ENCODE results near the gene SPATS2. TPM values are rescaled to one million over a fixed set of nuclear protein-coding genes. Genes with fewer than 3 reads are reported as not detected.
"Not testable (repeated sequence)": the region's sequence is repeated elsewhere in the genome, so short reads cannot be mapped to it uniquely, and the experiment has no call there.

The SPATS2 gene
- total RNA-seq, 1 donor from 2014 or later = 14.8 TPM

DNA sequence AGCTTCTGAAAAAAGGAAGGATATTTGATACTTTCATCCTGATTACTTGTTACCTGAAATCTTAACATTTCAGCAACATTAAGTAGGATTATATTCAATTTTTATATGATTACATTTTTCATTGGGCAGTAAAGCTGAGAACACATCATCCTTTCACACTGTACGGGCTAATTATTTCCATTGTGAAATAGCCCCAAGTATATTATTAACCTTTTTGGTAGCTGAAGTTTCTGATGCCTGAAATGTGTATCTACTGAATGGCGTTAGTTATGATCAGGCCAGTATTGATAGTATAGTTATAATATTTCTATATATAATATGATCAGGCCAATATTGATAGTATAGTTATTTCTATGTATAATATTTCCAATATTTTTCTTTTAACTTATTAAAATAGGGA lies 10.1 kb downstream of the SPATS2 start:
- DNase-seq (ENCODE audit: low spot score) (no peak), ATAC-seq (no peak)
- intact Hi-C loops (cut with DNase I) = no loop called here

- intact Hi-C loops (cut with DNase I); ATAC-seq; DNase-seq (ENCODE audit: low spot score): not testable (repeated sequence)
Observed at GRCh38 chr12:49380184-49380583, 12.9 kb downstream of the SPATS2 start.

DNA sequence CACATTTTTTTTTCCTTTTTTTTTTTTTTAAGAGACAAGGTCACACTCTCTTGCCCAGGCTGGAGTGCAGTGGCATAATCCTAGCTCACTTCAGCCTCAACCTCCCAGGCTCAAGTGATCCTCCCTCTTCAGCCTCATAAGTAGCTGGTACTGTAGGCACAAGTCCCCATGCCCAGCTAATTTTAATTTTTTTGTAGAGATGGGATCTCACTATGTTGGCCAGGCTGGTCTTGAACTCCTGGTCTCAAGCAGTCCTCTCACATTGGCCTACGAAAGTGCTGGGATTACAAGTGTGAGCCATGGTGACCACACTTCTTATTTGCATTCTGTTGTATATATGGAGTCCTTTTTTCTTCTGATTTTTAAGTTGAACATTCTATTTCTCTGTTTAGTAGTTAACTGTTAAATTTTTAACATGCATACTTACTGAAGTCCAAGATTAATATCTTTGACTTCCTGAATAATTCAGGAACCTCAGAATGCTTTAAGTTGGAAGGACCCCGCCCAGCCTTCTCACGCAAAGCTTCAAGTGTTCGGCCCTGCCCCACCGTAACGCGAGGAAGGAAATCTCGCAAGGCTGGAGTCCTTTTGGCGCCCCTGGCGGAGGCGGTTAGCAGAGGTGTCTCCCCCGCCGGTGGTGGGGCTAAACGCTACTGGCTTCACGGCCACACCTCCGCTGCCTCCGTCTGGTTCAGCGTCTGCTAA lies 21.6 kb downstream of the SPATS2 start:
- ATAC-seq (no peak), DNase-seq (ENCODE audit: low spot score) (peak; percentile 60)
- intact Hi-C loops (cut with DNase I) = no loop called here

DNA sequence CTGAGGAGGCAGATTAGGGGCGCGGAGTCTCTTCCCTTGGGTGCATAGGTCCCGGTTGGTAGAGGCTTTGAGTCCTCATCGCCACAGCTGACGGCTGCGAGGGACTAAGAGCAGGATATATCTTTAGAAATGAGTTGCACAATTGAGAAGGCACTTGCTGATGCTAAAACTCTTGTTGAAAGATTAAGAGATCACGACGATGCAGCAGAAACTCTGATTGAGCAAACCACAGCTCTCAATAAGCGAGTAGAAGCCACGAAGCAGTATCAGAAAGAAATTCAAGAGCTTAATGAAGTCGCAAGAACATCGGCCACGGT lies 22.1 kb downstream of the SPATS2 start:
- DNase-seq (ENCODE audit: low spot score) (no peak), ATAC-seq (no peak)
- intact Hi-C loops (cut with DNase I) = no loop called here

DNA sequence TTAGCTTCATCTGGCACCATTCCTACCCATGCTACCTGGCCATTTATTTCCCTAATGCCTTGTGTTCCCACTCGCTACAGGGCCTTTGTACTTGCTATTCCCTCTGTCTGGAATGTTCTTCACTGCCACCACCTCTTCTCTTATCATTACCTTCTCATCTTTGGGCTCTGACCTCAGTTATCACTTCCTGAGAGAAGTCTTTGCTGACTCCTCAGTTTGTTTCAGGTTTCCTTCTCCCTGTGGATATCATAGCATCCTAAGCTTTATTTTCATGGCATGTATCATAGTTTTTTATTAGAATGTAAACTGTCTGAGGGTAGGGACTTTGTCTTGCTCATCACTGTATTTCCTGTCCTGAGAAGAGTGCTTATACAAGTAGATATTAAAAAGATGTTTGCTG lies 29.7 kb downstream of the SPATS2 start:
- ATAC-seq = no peak
- intact Hi-C loops (cut with DNase I) = no loop called here
- no peak for DNase-seq (ENCODE audit: low spot score)

DNA sequence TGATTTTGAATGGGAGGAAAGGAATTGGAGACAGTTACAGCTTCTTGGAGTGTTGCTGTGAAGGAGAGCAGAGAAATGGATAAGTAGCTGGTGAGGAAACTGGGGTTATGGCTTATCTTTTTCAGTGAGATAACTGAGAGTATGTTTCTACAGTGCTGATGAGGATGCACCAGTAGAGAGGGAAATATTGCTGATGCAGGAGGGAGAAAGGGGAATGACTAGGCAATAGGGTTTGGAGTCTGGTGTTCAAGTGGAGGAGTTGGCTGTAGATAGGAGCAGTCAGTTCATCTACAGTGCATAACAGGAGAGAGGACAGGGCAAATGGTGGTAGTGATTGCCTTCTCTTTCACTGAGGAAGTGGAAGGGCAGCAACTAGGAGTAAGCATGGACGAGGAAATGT lies 33.0 kb downstream of the SPATS2 start:
- intact Hi-C loops (cut with DNase I) = no loop called here
- ATAC-seq (no peak), DNase-seq (ENCODE audit: low spot score) (no peak)

GRCh38 chr12:49403971-49404450 lies 36.7 kb downstream of the SPATS2 start:
- ATAC-seq = no peak
- intact Hi-C loops (cut with DNase I) = no loop called here
- no peak for DNase-seq (ENCODE audit: low spot score)

DNA sequence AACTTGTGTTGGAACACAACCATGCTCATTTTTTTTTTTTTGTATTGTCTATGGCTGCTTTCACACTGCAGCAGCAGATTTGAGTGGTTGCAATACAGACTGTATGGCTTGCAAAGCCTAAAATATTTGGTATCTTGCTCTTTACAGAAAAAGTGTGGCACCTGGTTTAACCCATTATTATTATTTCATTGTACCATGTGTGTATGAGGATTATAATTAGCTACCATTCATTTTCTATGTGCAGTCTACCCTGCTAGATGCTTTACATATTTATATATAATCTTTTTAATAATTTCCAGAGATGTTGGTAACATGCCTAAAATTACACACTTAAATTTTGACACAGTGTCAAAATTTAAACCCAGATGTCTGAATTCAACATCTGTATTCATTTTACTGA lies 37.7 kb downstream of the SPATS2 start:
- no peak for DNase-seq (ENCODE audit: low spot score)
- ATAC-seq = no peak
- intact Hi-C loops (cut with DNase I) = no loop called here

DNA sequence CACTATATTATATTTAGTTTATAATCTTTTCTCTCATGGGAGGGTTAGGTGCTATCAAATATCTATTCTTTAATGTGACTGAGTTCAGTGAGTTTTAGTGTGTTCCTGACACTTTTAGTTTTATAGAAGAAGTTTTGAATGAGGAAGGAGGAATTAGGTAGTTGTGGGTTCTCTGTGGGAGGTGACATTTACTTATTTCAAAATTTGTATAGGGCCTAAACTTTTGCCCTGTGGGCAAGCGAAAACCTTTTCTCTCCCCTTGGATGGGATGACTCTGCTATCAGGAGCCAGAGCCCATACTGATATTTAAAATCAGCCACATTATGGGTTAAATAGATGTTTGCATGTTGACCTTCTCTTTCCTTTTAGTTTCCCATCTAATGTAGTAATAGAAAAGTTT lies 43.6 kb downstream of the SPATS2 start:
- DNase-seq (ENCODE audit: low spot score) = no peak
- no peak for ATAC-seq
- intact Hi-C loops (cut with DNase I) = no loop called here

DNA sequence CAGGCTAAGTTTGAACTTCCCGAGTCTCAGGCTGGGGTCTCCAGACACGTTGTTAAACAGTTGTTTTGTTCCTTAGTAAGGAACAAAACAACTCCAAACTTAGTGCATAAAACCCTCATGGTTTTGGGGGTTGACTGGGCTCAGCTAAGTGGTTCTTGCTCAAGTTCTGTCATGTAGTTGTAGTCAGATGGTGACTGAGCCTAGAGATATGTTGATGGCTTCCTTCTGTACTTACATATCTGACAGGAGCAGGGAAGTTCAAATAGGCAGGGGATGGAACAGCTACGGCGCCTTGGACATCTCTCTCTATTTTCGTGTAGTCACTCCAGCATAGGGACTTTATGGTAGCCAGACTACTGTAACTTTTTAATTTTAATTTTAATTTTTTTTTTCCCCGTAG lies 45.7 kb downstream of the SPATS2 start:
- no peak for ATAC-seq
- intact Hi-C loops (cut with DNase I) = no loop called here
- DNase-seq (ENCODE audit: low spot score) = no peak

DNA sequence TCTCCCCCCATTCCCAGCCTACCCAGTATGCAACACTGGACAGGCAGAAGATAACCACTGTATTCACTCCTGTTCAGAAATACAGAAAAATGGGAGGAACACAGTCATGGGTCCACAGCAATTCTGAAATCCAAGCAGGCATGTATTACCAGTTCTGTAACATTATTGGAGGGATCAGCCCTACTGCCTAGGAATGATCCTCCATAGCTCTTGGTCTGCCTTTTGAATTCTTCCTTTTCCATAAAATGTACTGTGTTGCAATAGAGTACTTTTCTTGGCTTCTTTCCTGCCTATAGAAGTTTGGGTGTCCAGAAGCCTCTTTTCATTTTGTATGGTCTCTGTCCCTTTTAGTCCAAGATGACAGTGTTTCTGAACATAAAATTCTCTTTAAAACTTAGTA lies 46.5 kb downstream of the SPATS2 start:
- DNase-seq (ENCODE audit: low spot score) (no peak), ATAC-seq (no peak)
- intact Hi-C loops (cut with DNase I) = no loop called here

- ATAC-seq (no peak), DNase-seq (ENCODE audit: low spot score) (no peak)
- intact Hi-C loops (cut with DNase I) = no loop called here
Observed at GRCh38 chr12:49414364-49414763, 47.1 kb downstream of the SPATS2 start.

DNA sequence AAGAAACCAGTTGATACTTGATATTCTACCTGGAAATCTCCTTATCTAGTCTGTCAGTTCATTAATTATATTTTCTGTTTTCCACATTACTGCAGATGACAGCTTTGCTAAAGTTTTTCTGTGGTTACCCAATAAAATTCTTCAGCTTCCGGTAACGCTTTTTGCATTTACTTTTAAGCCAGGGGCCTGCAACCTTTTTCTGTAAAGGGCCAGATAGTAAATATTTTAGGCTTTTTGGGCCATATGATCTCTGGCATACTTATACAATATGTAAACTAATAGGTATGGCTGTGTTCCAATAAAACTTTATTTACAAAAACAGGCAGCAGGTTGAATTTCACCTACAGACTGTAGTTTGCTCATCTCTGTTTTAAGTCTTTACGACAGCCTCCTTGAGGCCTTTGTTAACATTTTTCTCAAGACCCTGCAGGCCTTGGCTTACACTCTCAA lies 48.3 kb downstream of the SPATS2 start:
- ATAC-seq = no peak
- intact Hi-C loops (cut with DNase I) = no loop called here
- DNase-seq (ENCODE audit: low spot score) = no peak

DNA sequence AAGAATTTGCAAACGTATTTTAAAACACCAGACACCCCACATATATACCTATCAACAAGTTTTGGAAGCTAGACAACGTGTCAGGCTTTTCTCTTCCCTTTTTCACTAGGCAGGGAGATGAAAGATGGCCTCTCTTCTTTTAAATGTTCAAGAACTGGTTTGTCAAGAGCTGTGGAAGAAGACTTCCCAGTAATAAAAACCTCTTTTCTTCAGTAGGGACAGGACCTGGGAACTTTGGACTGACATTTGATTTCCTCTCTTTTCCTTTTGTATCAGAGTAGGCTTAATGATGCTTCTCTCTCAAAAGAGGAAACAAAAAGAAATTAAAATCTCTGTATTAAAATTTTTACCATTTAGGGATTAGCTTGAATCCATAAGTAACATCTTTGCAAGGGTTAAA lies 49.6 kb downstream of the SPATS2 start:
- no peak for DNase-seq (ENCODE audit: low spot score)
- ATAC-seq = no peak
- intact Hi-C loops (cut with DNase I) = no loop called here

DNA sequence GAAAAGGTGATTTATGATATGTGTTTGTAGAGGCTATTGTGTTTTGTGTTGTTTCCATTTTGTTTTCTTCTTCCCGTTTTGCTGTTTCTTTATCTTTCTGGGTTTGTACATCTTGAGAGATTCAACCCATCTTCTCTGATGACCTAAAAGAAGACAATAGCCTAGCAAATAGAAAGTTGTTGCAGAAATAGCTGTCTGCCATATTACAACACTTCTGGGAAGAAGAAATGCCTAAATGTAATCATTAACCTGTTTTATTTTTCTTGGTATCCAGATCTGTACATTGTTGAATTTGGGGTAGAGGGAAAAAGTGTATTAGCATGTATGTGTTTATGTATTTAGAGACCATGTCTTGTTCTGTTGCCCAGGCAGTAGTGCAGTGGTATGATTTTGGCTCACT lies 50.3 kb downstream of the SPATS2 start:
- DNase-seq (ENCODE audit: low spot score) (no peak), ATAC-seq (no peak)
- intact Hi-C loops (cut with DNase I) = no loop called here

DNA sequence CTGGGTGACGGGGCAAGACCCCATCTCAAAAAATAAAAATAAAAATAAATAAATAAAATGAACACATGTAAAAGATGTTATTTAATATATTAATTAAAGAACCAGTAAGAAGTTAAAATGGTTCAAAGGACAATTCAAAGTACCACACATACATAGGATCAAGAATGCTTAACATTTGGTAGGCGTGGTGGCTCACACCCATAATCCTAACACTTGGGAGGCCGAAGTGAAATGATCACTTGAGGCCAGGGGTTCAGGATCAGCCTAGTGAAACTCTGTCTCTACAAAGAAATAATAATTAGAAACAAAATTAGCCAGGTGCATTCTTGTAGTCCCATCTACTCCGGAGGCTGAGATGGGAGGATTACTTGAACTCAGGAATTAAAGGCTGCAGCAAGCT lies 53.3 kb downstream of the SPATS2 start:
- intact Hi-C loops (cut with DNase I) = no loop called here
- DNase-seq (ENCODE audit: low spot score) (no peak), ATAC-seq (no peak)

DNA sequence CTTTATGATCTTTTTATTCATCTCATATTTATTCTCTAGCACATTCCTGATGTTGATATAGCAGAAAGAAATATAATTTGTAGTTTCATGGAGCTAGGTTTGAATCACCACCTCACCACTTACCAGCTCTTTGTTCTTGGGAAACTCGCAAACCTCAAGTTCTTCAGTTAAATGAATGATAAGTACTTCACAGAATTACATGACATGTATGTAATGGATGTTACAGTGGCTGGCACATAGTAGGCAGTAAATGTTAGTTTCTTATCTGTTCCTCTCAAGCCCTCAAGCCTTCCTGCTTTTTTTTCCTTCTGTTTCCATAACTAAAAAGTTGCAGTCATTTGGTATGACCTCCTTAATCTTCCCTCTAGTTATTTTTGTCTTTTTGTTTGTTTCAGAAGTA lies 54.9 kb downstream of the SPATS2 start:
- intact Hi-C loops (cut with DNase I) = no loop called here

GRCh38 chr12:49428793-49429192 lies 61.5 kb downstream of the SPATS2 start:
- ATAC-seq = no peak
- DNase-seq (ENCODE audit: low spot score) = no peak
- intact Hi-C loops (cut with DNase I) = no loop called here

More for the DNA sequence above, 54.9 kb downstream of the SPATS2 start:
- ATAC-seq (no peak), DNase-seq (ENCODE audit: low spot score) (no peak)

DNA sequence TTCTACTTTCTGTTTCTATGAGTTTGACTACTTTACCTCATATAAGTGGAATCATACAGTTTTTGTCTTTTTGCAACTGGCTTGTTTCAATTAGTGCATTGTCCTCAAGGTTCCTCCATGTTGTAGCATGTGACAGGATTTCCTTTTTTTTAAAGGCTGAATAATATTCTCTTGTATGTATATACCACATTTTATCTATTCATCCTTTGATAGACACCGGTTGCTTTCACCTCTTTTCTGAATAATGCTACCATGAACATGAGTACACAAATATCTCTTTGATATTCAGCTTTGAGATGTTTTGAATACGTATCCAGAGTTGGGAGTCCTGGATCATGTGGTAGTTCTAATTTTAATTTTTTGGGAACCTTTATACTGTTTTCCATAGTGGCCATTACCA lies 65.4 kb downstream of the SPATS2 start:
- no peak for ATAC-seq
- intact Hi-C loops (cut with DNase I) = no loop called here
- DNase-seq (ENCODE audit: low spot score) = no peak

GRCh38 chr12:49436799-49437198 lies 69.5 kb downstream of the SPATS2 start:
- DNase-seq (ENCODE audit: low spot score); ATAC-seq; intact Hi-C loops (cut with DNase I): not testable (repeated sequence)

DNA sequence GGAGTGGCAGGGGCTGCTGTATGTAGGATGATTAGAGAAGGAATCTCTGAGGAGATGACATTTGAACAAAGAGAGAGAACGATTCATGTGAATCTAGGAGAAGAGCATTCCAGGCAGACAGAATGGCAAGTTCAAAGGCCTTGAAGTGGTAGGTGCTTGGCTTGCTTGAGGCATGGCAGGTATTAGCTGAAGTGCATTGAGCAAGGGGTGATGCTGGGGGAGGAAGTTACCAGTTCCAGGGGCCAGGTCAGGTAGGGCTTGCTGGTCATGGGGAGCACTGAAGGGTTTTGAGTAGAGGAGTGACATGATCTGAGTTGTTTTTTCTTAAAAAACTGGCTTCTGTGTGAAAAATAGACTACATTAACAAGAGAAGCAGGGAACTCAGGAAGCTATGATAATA lies 71.8 kb downstream of the SPATS2 start:
- intact Hi-C loops (cut with DNase I) = no loop called here
- DNase-seq (ENCODE audit: low spot score) = no peak
- no peak for ATAC-seq
